ENCODE data around the gene FKBP1B. TPM values are rescaled to one million over a fixed set of nuclear protein-coding genes. Genes with fewer than 3 reads are reported as not detected.

The FKBP1B gene
- polyA plus RNA-seq, 2 of the 4 experiments (the other 2 are of a cell fraction): 8.5 to 16.1 TPM

DNA sequence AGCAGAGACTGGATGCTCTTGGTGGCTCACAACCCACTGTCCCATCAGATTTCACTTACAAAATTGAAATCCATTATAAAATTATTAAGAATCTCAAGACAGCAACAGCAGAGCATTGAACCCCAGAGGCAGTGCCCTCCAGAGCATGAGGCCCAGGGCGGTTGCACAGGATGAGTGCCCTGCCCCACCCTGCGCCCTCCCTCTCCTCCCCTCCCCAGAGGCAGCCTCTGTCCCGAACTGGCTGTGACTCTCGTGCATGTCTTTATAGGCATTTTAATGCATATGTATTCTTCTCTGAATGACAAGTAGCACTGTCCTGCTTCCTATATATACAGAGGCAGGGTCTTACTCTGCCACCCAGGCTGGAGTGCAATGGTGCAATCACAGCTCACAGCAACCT lies 29.3 kb upstream of the FKBP1B start:
- 97% methylated on average over 4 of the region's 4 CpGs for WGBS (ENCODE audit: missing lambda C conversion rate)
- DNase-seq (ENCODE audit: low read depth in 1 of 2, low spot score in 1 of 2) (no peak), ATAC-seq (no peak), FAIRE-seq (no peak)
- TF ChIP-seq ZSCAN20 (CRISPR knock-in tag; IDR thresholded peaks at IDR 0.05) (no peak), HOXB13 (CRISPR knock-in tag; IDR thresholded peaks at IDR 0.05; ENCODE audit: low read depth) (no peak), CTCF (IDR thresholded peaks at IDR 0.05) (no peak), ZNF302 (CRISPR knock-in tag; IDR thresholded peaks at IDR 0.05) (no peak), PHF8 (IDR thresholded peaks at IDR 0.05; ENCODE audit: borderline replicate concordance, low read depth) (no peak), NPAS2 (CRISPR knock-in tag; IDR thresholded peaks at IDR 0.05; ENCODE audit: borderline replicate concordance) (no peak), ZC3H11A (IDR thresholded peaks at IDR 0.05) (no peak), CEBPB (IDR thresholded peaks at IDR 0.05) (no peak), POLR2A (IDR thresholded peaks at IDR 0.05; ENCODE audit: low read length) (no peak), MYC (IDR thresholded peaks at IDR 0.05; ENCODE audit: borderline replicate concordance, low read length) (no peak), SMC3 (IDR thresholded peaks at IDR 0.05) (no peak), EP300 (IDR thresholded peaks at IDR 0.05) (no peak), PBX3 (IDR thresholded peaks at IDR 0.05) (no peak), SREBF2 (IDR thresholded peaks at IDR 0.05) (no peak), KDM5A (IDR thresholded peaks at IDR 0.05) (no peak), HOXB5 (CRISPR knock-in tag; IDR thresholded peaks at IDR 0.05) (no peak)
- peak overlapping the region in 1 of 2 experiments; percentile 34; a peak in 3 of 6 replicates for H3K27ac ChIP-seq
- no peaks in the 10 kb centered on the region for H3K9me3 ChIP-seq
- ChIA-PET CTCF (interaction anchor here (0.9 to 1.6 kb wide), 2 partner anchors 50 to 94 kb away, joined by 3 to 7 read pairs; partner anchors contain the start of gene ATAD2B), POLR2A (no interaction called here)
- H3K4me2 ChIP-seq: no peak overlapping the region
- no peak overlapping the region for H3K4me3 ChIP-seq
- peaks cover 56% of the 10 kb centered on the region for H3K4me1 ChIP-seq

GRCh38 chr2:24021122-24021998 lies 28.2 kb upstream of the FKBP1B start:
- Histone ChIP-seq H3K4me2 (peak overlapping the region; percentile 19; the same call in 1 of the 3 replicates), H3K4me3 (no peak overlapping the region), H3K4me1 (peaks cover 47% of the 10 kb centered on the region), H3K27ac (peak overlapping the region; percentile 45 to 60; a peak in 5 of 6 replicates), H3K9me3 (no peaks in the 10 kb centered on the region)
- WGBS (ENCODE audit: missing lambda C conversion rate): 65% methylated on average over 19 of the region's 19 CpGs
- DNase-seq (ENCODE audit: low read depth in 1 of 2, low spot score in 1 of 2) (peak; percentile 35 to 57), ATAC-seq (peak; percentile 45 to 77), FAIRE-seq (no peak)
- ChIA-PET POLR2A (interaction anchor here (0.6 to 1.9 kb wide), 2 partner anchors 34 to 63 kb away, joined by 4 to 8 read pairs; partner anchors contain the start of gene TP53I3), CTCF (interaction anchor here (0.6 to 6.3 kb wide), 10 partner anchors 12 to 236 kb away, joined by 3 to 43 read pairs (median 4); partner anchors contain the start of genes ATAD2B, TP53I3 and WDCP)
- no peak for TF ChIP-seq KDM5A (IDR thresholded peaks at IDR 0.05)
- TF ChIP-seq SMC3 (IDR thresholded peaks at IDR 0.05): peak; percentile 43; the same call in 1 of the 3 replicates
- peak; percentile 52 to 70; a peak in 4 of 5 replicates for TF ChIP-seq RAD21 (conservative IDR thresholded peaks at IDR 0.05 in 1 of 2, IDR thresholded peaks at IDR 0.05 in 1 of 2)
- TF ChIP-seq MAZ (IDR thresholded peaks at IDR 0.05; ENCODE audit: borderline replicate concordance, low read depth, low read length): no peak
- TF ChIP-seq EHMT2 (IDR thresholded peaks at IDR 0.05; ENCODE audit: low read depth): no peak
- no peak for TF ChIP-seq RNF2 (IDR thresholded peaks at IDR 0.05; ENCODE audit: borderline replicate concordance, low read depth)
- peak; percentile 22 for TF ChIP-seq CHD2 (IDR thresholded peaks at IDR 0.05; ENCODE audit: low read length, partially characterized antibody)
- no peak for TF ChIP-seq NFE2L2 (conservative IDR thresholded peaks at IDR 0.05; ENCODE audit: low read length)
- TF ChIP-seq ATOH8 (CRISPR knock-in tag; IDR thresholded peaks at IDR 0.05; ENCODE audit: low read depth): no peak
- no peak for TF ChIP-seq CBX2 (IDR thresholded peaks at IDR 0.05; ENCODE audit: borderline replicate concordance, low read depth)
- TF ChIP-seq REST (IDR thresholded peaks at IDR 0.05): no peak
- TF ChIP-seq, protein P1, sequence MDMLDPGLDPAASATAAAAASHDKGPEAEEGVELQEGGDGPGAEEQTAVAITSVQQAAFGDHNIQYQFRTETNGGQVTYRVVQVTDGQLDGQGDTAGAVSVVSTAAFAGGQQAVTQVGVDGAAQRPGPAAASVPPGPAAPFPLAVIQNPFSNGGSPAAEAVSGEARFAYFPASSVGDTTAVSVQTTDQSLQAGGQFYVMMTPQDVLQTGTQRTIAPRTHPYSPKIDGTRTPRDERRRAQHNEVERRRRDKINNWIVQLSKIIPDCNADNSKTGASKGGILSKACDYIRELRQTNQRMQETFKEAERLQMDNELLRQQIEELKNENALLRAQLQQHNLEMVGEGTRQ (IDR thresholded peaks at IDR 0.05): no peak

Measured in A549 (cell line).